ENCODE measurements around the gene RNF8. TPM values are rescaled to one million over a fixed set of nuclear protein-coding genes. Genes with fewer than 3 reads are reported as not detected.

Gene RNF8
- total and polyA plus RNA-seq, 9 of the 15 experiments (the other 6 are each of a cell fraction or from before 2014, with no cell fraction given), result 10.6 to 47.0 (median 37.5) TPM

DNA sequence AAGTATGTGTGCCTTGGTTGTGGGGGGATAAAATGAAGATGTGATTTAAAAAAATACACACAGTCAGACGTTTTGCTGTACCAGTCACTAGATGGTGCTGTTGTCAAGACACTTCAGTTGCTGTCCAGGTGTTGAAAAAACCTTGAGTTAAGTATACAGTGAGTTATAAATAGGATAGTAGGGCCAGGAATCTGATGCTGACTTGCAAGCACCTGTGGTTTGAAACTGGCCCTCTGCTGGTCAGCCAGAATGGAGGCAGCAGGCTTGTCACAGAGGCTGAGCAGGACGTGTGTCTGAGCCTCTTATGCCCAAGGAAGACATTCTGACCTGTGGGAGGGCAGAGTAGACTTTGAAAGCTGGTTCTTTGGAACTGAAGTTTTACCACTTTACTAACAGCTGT is 27.8 kb downstream of the RNF8 start (continued):
- no peak for TF ChIP-seq NR1H2 (CRISPR knock-in tag; IDR thresholded peaks at IDR 0.05)
- 0 out of 2 replicates have a peak, but pooled peaks have one; percentile 26 for TF ChIP-seq MAFK (IDR thresholded peaks at IDR 0.05; ENCODE audit: low read length)
- TF ChIP-seq, protein P1, sequence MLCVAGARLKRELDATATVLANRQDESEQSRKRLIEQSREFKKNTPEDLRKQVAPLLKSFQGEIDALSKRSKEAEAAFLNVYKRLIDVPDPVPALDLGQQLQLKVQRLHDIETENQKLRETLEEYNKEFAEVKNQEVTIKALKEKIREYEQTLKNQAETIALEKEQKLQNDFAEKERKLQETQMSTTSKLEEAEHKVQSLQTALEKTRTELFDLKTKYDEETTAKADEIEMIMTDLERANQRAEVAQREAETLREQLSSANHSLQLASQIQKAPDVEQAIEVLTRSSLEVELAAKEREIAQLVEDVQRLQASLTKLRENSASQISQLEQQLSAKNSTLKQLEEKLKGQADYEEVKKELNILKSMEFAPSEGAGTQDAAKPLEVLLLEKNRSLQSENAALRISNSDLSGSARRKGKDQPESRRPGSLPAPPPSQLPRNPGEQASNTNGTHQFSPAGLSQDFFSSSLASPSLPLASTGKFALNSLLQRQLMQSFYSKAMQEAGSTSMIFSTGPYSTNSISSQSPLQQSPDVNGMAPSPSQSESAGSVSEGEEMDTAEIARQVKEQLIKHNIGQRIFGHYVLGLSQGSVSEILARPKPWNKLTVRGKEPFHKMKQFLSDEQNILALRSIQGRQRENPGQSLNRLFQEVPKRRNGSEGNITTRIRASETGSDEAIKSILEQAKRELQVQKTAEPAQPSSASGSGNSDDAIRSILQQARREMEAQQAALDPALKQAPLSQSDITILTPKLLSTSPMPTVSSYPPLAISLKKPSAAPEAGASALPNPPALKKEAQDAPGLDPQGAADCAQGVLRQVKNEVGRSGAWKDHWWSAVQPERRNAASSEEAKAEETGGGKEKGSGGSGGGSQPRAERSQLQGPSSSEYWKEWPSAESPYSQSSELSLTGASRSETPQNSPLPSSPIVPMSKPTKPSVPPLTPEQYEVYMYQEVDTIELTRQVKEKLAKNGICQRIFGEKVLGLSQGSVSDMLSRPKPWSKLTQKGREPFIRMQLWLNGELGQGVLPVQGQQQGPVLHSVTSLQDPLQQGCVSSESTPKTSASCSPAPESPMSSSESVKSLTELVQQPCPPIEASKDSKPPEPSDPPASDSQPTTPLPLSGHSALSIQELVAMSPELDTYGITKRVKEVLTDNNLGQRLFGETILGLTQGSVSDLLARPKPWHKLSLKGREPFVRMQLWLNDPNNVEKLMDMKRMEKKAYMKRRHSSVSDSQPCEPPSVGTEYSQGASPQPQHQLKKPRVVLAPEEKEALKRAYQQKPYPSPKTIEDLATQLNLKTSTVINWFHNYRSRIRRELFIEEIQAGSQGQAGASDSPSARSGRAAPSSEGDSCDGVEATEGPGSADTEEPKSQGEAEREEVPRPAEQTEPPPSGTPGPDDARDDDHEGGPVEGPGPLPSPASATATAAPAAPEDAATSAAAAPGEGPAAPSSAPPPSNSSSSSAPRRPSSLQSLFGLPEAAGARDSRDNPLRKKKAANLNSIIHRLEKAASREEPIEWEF (CRISPR knock-in tag; IDR thresholded peaks at IDR 0.05), result no peak
- TF ChIP-seq, protein P2, sequence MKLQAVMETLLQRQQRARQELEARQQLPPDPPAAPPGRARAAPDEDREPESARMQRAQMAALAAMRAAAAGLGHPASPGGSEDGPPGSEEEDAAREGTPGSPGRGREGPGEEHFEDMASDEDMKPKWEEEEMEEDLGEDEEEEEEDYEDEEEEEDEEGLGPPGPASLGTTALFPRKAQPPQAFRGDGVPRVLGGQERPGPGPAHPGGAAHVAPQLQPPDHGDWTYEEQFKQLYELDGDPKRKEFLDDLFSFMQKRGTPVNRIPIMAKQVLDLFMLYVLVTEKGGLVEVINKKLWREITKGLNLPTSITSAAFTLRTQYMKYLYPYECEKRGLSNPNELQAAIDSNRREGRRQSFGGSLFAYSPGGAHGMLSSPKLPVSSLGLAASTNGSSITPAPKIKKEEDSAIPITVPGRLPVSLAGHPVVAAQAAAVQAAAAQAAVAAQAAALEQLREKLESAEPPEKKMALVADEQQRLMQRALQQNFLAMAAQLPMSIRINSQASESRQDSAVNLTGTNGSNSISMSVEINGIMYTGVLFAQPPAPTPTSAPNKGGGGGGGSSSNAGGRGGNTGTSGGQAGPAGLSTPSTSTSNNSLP (IDR thresholded peaks at IDR 0.05; ENCODE audit: borderline replicate concordance, low read depth, low read length), result no peak
- no peak for TF ChIP-seq ZNF589 (CRISPR knock-in tag; IDR thresholded peaks at IDR 0.05; ENCODE audit: low read depth)
- peak; percentile 62; the same call in 1 of the 2 replicates for TF ChIP-seq CTBP1 (IDR thresholded peaks at IDR 0.05; ENCODE audit: borderline replicate concordance)
- TF ChIP-seq MEF2D (tag; conservative IDR thresholded peaks at IDR 0.05; ENCODE audit: low read depth), result 0 out of 2 replicates have a peak, but pooled peaks have one; percentile 43
- TF ChIP-seq TEAD1 (CRISPR knock-in tag; IDR thresholded peaks at IDR 0.05), result no peak
- no peak for TF ChIP-seq ZC3H4 (CRISPR knock-in tag; IDR thresholded peaks at IDR 0.05; ENCODE audit: borderline replicate concordance)
- TF ChIP-seq ZEB2 (IDR thresholded peaks at IDR 0.05), result peak; percentile 69; the same call in 1 of the 2 replicates
- peak; percentile 38; the same call in 1 of the 2 replicates for TF ChIP-seq JUND (IDR thresholded peaks at IDR 0.05; ENCODE audit: borderline replicate concordance, low read depth, low read length)
- TF ChIP-seq JUND (tag; IDR thresholded peaks at IDR 0.05; ENCODE audit: borderline replicate concordance, low read depth, low read length), result no peak
- TF ChIP-seq TAL1 (IDR thresholded peaks at IDR 0.05), result no peak
- TF ChIP-seq GTF2A2 (tag; IDR thresholded peaks at IDR 0.05), result no peak
- 0 out of 2 replicates have a peak, but pooled peaks have one; percentile 38 for TF ChIP-seq ARID2 (IDR thresholded peaks at IDR 0.05)
- peak; percentile 46; the same call in 1 of the 2 replicates for TF ChIP-seq FOXM1 (IDR thresholded peaks at IDR 0.05; ENCODE audit: low read depth)
- TF ChIP-seq FOXM1 (CRISPR knock-in tag; IDR thresholded peaks at IDR 0.05; ENCODE audit: low read depth), result no peak
- no peak for TF ChIP-seq FOXJ2 (tag; IDR thresholded peaks at IDR 0.05)
- TF ChIP-seq SMAD2 (IDR thresholded peaks at IDR 0.05; ENCODE audit: low read depth, low read length), result no peak
- TF ChIP-seq, protein P3, sequence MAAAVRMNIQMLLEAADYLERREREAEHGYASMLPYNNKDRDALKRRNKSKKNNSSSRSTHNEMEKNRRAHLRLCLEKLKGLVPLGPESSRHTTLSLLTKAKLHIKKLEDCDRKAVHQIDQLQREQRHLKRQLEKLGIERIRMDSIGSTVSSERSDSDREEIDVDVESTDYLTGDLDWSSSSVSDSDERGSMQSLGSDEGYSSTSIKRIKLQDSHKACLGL (CRISPR knock-in tag; IDR thresholded peaks at IDR 0.05; ENCODE audit: borderline replicate concordance, poor library complexity, severe bottlenecking), result no peak
- TF ChIP-seq NCOA4 (IDR thresholded peaks at IDR 0.05; ENCODE audit: partially characterized antibody), result no peak
- TF ChIP-seq KAT7 (CRISPR knock-in tag; IDR thresholded peaks at IDR 0.05; ENCODE audit: borderline replicate concordance), result no peak
- peak; percentile 90; the same call in 1 of the 2 replicates for TF ChIP-seq SMC3 (conservative IDR thresholded peaks at IDR 0.05; ENCODE audit: insufficient read depth, low read depth, low read length)
